Glomerular endothelial cell (primary cell): ENCODE data around the gene ESPNL. TPM values are rescaled to one million over a fixed set of nuclear protein-coding genes. Genes with fewer than 3 reads are reported as not detected.
"Not testable (repeated sequence)": the region's sequence is repeated elsewhere in the genome, so short reads cannot be mapped to it uniquely, and the experiment has no call there.

ENCODE experiments used
- DNase-seq: peaks from one replicate; pipeline ENCODE4 v3.0.0-alpha.2; 2011; ENCODE audit warnings: low read depth, low spot score; ENCODE audit errors: extremely low read depth
- total RNA-seq: library from RNA; depleted of rRNA; stranded (reverse); fragments of >200 nt; gene quantifications from 2 replicates; pipeline ENCODE4 v1.2.3, GENCODE V29; 2015

The ESPNL gene
- total RNA-seq, 1 donor from 2014 or later, result 0.53 TPM

- DNase-seq, result no peak
Observed at GRCh38 chr2:238166391-238167343, 66.5 kb downstream of the ESPNL start.

- DNase-seq, result no peak
Observed at GRCh38 chr2:238167344-238167715, 67.2 kb downstream of the ESPNL start.

DNA sequence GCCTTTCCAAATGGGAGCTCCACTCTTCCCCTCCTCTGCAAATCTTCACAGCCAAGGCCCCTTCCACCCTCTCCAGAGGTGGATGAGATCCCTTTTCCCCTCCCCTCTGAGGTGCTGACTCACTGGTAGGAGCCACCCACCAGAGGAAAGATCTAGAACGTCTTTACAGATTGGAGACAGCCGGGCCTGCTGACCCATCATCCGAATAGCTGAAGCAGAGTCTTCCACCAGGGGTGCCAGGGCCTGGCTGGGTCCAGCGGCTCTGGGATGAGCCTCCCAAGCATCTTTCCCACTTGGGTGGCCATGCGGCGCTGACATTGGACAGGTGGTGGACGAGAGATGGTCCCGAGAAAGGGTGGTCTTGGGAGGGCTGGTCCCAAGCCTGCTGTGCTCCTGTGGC is 67.6 kb downstream of the ESPNL start:
- DNase-seq, result no peak

- no peak for DNase-seq
Observed at GRCh38 chr2:238168196-238169047, 68.3 kb downstream of the ESPNL start.

GRCh38 chr2:238169048-238169707 is 69.0 kb downstream of the ESPNL start:
- no peak for DNase-seq

DNA sequence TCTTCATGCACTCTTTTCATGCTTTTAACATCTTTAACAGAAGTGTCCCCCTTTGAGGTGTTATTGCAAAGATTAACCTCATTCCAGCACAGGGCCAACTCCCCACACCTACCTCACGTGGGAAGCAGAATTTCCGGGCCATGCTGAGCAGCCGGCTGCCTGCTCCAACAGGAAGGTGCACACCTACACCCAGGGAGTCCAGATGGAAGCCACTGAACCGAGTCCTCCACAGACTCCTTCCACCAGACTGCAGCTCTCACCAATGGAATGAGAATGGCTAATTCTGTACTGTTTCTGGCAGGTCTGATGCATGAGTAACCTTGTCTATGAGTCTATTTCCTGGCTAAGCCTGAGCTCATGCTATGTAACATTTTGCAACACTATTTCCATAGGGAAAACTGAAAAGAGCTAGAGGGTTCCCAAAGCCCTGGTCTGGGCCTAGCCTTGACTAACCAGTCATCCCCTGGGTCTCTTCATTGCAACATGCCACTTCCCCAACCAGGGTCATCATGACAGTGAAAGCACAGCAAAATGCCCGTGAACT is 69.6 kb downstream of the ESPNL start:
- peak; percentile 41 for DNase-seq

GRCh38 chr2:238170386-238171071 is 70.4 kb downstream of the ESPNL start:
- DNase-seq, result no peak

DNA sequence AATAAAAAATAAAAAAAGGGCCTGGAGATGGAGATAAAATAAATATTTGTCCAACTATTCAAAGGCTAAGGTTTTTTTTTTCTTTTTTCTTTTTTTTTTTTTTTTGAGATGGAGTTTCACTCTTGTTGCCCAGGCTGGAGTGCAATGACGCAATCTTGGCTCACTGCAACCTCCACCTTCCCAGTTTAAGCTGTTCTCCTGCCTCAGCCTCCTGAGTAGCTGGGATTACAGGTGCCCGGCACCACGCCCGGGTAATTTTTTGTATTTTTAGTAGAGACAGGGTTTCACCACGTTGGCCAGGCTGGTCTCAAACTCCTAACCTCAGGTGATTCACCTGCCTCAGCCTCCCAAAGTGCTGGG is 70.9 kb downstream of the ESPNL start:
- DNase-seq, result not testable (repeated sequence)

- no peak for DNase-seq
Observed at GRCh38 chr2:238171575-238172187, 71.5 kb downstream of the ESPNL start.

DNA sequence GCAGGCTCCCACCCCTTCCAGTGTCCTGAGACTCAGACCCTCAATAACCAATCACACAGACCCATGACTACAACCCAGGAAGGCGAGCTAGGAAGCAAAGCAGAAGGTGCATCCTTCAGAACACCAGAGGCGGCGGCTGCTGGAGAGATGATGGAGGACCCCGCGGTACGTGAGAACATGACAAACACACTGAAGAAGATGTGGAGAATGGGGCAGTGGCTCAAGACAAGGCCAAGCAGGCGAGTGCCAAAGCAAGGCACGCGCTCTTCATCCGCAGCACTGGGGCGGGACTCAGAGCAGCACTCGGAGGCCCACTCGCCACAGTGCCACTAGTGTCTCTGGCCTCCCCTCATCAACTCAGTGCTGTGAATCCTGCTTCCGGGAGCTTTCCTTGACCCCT is 72.3 kb downstream of the ESPNL start:
- no peak for DNase-seq

- no peak for DNase-seq
Observed at GRCh38 chr2:238173692-238174091, 73.6 kb downstream of the ESPNL start.

- DNase-seq, result no peak
Observed at GRCh38 chr2:238174291-238174690, 74.2 kb downstream of the ESPNL start.

GRCh38 chr2:238174701-238175100 is 74.6 kb downstream of the ESPNL start:
- no peak for DNase-seq

DNA sequence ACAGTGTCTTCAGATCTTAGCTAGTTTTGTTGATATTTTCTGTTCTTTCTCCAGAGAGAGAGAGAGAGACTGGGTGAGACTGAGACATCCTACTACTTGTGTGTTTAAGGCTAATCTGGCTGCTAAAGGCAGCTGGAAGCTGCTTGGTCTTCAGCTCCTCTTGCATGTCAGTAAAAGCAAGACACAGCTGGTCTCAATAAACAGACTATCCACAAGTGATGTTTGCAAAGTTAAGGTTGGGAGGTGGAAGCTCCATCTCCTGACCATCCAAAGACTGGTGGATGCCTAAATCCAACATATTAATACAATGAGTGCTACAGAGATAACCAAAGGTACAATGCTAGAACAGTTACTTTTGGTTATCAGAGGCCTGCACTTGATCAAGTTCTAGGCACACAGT is 76.5 kb downstream of the ESPNL start:
- no peak for DNase-seq

DNA sequence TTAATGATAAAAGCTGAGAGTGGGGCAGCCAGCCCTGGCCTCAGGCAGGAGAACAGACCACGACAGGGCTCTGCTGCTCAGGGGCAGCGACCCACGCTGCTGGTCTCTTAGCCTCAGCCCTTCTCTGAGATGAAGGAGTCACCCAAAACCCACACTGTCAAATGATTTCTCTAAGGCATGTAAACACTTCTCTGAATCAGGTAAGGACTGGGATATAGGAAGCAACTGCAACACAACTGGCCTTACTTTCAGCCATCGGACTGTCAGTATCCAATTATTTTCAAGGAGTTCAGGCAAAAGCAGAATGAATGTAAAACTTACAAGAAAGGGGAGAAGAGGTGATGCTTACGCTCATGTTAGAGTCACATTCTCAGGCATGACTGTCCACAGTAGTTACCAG is 80.4 kb downstream of the ESPNL start:
- no peak for DNase-seq

- no peak for DNase-seq
Observed at GRCh38 chr2:238182362-238182761, 82.2 kb downstream of the ESPNL start.
